SKM-1 (cell line): Measurements from ENCODE around the gene SPEN.
"Not testable (repeated sequence)": the region's sequence is repeated elsewhere in the genome, so short reads cannot be mapped to it uniquely, and the experiment has no call there.

ENCODE experiments used
- DNase-seq: peaks from one replicate; lab custom pipeline; 2025; ENCODE audit not compliant: unreplicated experiment; lab: John Stamatoyannopoulos, UW

SPEN gene

GRCh38 chr1:15977947-15978346 lies 130.4 kb downstream of the SPEN start:
- DNase-seq = not testable (repeated sequence)

- DNase-seq = no peak
Observed at GRCh38 chr1:15981679-15982078, 134.2 kb downstream of the SPEN start.

GRCh38 chr1:15983275-15983674 lies 135.8 kb downstream of the SPEN start:
- no peak for DNase-seq

GRCh38 chr1:15985611-15986297 lies 138.2 kb downstream of the SPEN start:
- DNase-seq = no peak

- no peak for DNase-seq
Observed at GRCh38 chr1:15988856-15989736, 141.6 kb downstream of the SPEN start.

GRCh38 chr1:15989776-15990175 lies 142.3 kb downstream of the SPEN start:
- DNase-seq = no peak
